Astrocyte of the spinal cord (primary cell): ENCODE results near the gene VSTM2B.

Source experiments
- DNase-seq: peaks from one replicate; pipeline ENCODE4 v3.0.0; 2011; ENCODE audit warnings: low read depth, low spot score
- H3K4me3 ChIP-seq: 2 replicates; pipeline ENCODE4 v1.5.1; 2011; ENCODE audit warnings: low read depth, mild to moderate bottlenecking, low read length, moderate library complexity
- CTCF ChIP-seq: IDR thresholded peaks from 2 replicates; pipeline ENCODE4 v1.5.1; 2012; ENCODE audit warnings: low read depth, mild to moderate bottlenecking, low read length, inconsistent platforms
- in situ Hi-C: cut with HindIII; loops from 2 replicates; pipeline ENCODE4 v1.10.0; 2017; ENCODE audit warnings: low sequenced_read_pairs

VSTM2B gene

GRCh38 chr19:29538651-29539050 is 12.9 kb downstream of the VSTM2B start:
- no peak overlapping the region for H3K4me3 ChIP-seq
- DNase-seq: no peak
- TF ChIP-seq CTCF: no peak
- in situ Hi-C loops: no loop called here

DNA sequence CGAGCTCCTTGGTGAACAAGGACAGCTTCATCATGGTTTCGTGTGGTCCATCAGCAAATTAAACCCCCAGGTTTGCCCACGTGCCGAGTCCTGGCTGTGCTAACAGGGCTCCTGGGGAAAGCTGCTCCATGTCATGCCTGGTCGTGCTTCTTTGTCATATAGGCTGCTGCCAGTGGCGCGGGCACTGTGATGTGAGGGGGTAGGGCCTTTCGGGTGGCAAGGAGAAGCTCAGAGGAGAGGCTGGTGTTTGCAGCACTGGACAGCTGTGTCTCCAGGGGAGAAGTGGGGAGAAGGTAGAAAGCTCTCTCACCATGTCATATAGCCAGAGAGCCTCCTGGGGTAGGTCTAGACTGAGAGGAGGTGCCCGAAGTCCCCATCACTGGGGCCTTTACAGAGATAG is 13.3 kb downstream of the VSTM2B start:
- no peak overlapping the region for H3K4me3 ChIP-seq
- DNase-seq: no peak
- in situ Hi-C loops: no loop called here
- TF ChIP-seq CTCF: no peak

DNA sequence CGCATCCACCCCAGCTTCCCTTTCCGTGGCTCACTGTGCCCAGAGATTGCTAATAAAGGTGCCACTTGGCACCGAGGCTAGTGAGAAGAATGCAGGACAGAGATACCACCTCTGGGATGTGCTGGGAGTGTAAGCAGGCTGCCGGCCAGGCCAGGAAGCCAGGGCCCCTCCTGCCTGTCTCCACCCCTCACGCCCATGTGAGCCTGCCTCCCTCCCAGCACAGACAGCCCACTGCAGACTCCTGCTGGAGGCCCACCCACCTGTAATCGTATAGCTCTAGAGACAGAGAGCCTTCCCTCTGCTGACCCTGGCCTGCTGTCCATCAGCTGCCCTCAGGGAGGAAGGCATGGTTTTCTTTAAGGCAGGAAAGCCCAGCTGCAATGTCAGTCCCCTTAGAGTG is 13.9 kb downstream of the VSTM2B start:
- no peak overlapping the region for H3K4me3 ChIP-seq
- DNase-seq: no peak
- no peak for TF ChIP-seq CTCF
- in situ Hi-C loops: no loop called here

DNA sequence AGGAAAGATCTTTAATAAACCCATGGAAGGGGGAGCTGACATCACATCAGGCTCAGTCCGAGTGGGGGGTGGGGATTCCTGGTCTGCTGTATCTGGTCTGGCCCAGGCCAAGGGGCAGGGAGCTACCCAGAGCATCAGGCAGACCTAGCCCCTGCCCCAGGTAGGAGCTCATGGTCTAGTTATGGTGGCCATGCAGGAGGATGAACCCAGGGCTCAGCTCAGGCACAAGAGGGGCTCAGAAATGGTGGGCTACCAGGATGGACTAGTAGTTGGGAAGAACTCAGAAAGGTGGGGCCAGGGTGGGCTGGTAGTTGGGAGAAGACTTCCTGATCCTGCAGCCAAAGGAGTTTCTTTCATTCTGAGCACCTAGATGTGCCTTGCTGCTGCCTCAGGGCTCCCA is 14.3 kb downstream of the VSTM2B start:
- TF ChIP-seq CTCF: no peak

GRCh38 chr19:29541473-29542253 is 15.9 kb downstream of the VSTM2B start:
- H3K4me3 ChIP-seq: no peak overlapping the region
- DNase-seq: no peak
- in situ Hi-C loops: no loop called here
- TF ChIP-seq CTCF: no peak

More for the DNA sequence above, 14.3 kb downstream of the VSTM2B start:
- H3K4me3 ChIP-seq: no peak overlapping the region
- DNase-seq: no peak
- in situ Hi-C loops: no loop called here

- TF ChIP-seq CTCF: no peak
- in situ Hi-C loops: no loop called here
- H3K4me3 ChIP-seq: no peak overlapping the region
- DNase-seq: no peak
Measured at GRCh38 chr19:29542327-29542726, 16.5 kb downstream of the VSTM2B start.
